Left forelimb (tissue), 1 donor: Measurements from ENCODE around the gene GPHN.
"Not testable (repeated sequence)": the region's sequence is repeated elsewhere in the genome, so short reads cannot be mapped to it uniquely, and the experiment has no call there.

Source experiments
- DNase-seq: peaks from one replicate; pipeline ENCODE4 v3.0.0-alpha.2; 2018; ENCODE audit warnings: low spot score

Gene GPHN

GRCh38 chr14:66657780-66658179 is 149.8 kb downstream of the GPHN start:
- no peak for DNase-seq

GRCh38 chr14:66662374-66662773 is 154.4 kb downstream of the GPHN start:
- DNase-seq, result no peak

GRCh38 chr14:66677780-66678179 is 169.8 kb downstream of the GPHN start:
- no peak for DNase-seq

GRCh38 chr14:66680216-66680615 is 172.3 kb downstream of the GPHN start:
- no peak for DNase-seq

GRCh38 chr14:66696326-66696725 is 188.4 kb downstream of the GPHN start:
- DNase-seq, result no peak

- no peak for DNase-seq
Measured at GRCh38 chr14:66698503-66698902, 190.6 kb downstream of the GPHN start.

- no peak for DNase-seq
Measured at GRCh38 chr14:66701813-66702212, 193.9 kb downstream of the GPHN start.

- DNase-seq, result no peak
Measured at GRCh38 chr14:66708267-66708666, 200.3 kb downstream of the GPHN start.

GRCh38 chr14:66709291-66709690 is 201.3 kb downstream of the GPHN start:
- DNase-seq, result no peak

GRCh38 chr14:66714291-66714690 is 206.3 kb downstream of the GPHN start:
- not testable (repeated sequence) for DNase-seq

- not testable (repeated sequence) for DNase-seq
Measured at GRCh38 chr14:66715313-66715712, 207.4 kb downstream of the GPHN start.

- no peak for DNase-seq
Measured at GRCh38 chr14:66716227-66716626, 208.3 kb downstream of the GPHN start.

- no peak for DNase-seq
Measured at GRCh38 chr14:66717561-66718140, 209.7 kb downstream of the GPHN start.

- no peak for DNase-seq
Measured at GRCh38 chr14:66724996-66725395, 217.0 kb downstream of the GPHN start.

GRCh38 chr14:66731298-66731697 is 223.4 kb downstream of the GPHN start:
- not testable (repeated sequence) for DNase-seq

GRCh38 chr14:66735853-66736252 is 227.9 kb downstream of the GPHN start:
- DNase-seq, result no peak

GRCh38 chr14:66739826-66740225 is 231.9 kb downstream of the GPHN start:
- no peak for DNase-seq

- no peak for DNase-seq
Measured at GRCh38 chr14:66745078-66745477, 237.1 kb downstream of the GPHN start.

GRCh38 chr14:66746316-66747006 is 238.5 kb downstream of the GPHN start:
- no peak for DNase-seq

GRCh38 chr14:66752109-66752508 is 244.2 kb downstream of the GPHN start:
- DNase-seq, result no peak

- DNase-seq, result no peak
Measured at GRCh38 chr14:66758031-66758613, 250.2 kb downstream of the GPHN start.

- no peak for DNase-seq
Measured at GRCh38 chr14:66772146-66772545, 264.2 kb downstream of the GPHN start.

GRCh38 chr14:66782853-66783252 is 274.9 kb downstream of the GPHN start:
- no peak for DNase-seq

GRCh38 chr14:66790101-66790500 is 282.2 kb downstream of the GPHN start:
- no peak for DNase-seq
